Measurements from ENCODE around the gene TBC1D16.
"Not testable (repeated sequence)": the region's sequence is repeated elsewhere in the genome, so short reads cannot be mapped to it uniquely, and the experiment has no call there.

TBC1D16 gene

GRCh38 chr17:79909121-79909520 is 126.6 kb downstream of the TBC1D16 start:
- no peak for DNase-seq

GRCh38 chr17:79907850-79908249 is 127.8 kb downstream of the TBC1D16 start:
- DNase-seq = no peak

- DNase-seq = no peak
Observed at GRCh38 chr17:79907217-79907715, 128.4 kb downstream of the TBC1D16 start.

DNA sequence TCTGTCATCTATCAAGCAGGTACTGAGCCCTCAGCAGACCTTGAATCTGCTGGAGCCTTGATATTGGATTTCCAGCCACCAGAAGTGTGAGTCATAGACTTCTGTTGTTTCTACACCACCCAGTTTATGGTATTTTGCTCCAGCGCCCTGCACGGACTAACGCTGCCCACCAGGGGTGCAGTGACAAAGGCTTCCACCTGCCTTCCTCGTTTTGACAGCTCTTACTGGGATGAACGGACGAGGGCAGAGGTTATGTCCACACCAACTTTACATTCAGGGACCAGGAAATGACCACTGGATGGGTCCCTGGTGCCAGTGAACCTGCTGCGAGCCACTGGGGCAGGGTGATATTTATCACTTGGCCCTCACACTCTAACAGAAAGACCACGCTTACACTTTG is 129.8 kb downstream of the TBC1D16 start:
- DNase-seq = no peak

GRCh38 chr17:79904865-79905264 is 130.8 kb downstream of the TBC1D16 start:
- no peak for DNase-seq

- no peak for DNase-seq
Observed at GRCh38 chr17:79902146-79902791, 133.4 kb downstream of the TBC1D16 start.

DNA sequence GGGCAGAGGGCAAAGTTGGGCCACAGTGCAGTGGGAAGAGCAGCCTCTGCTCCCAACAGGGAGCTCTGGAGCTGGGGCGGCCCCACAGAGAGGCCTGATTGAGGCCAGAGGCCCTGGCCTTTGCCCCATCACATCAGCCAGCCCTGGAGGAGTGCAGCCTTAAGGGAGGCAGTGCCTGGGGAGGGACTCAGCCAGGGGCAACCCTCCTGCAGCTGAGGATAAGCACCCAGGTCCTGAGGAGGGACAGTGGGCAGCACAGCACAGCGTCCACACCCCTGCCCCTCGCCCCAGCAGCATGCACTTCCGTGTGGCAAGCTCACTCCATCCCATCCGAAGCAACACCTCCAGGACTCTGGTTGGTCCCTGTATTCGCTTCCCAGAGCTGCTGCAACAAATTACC is 134.5 kb downstream of the TBC1D16 start:
- no peak for DNase-seq

DNA sequence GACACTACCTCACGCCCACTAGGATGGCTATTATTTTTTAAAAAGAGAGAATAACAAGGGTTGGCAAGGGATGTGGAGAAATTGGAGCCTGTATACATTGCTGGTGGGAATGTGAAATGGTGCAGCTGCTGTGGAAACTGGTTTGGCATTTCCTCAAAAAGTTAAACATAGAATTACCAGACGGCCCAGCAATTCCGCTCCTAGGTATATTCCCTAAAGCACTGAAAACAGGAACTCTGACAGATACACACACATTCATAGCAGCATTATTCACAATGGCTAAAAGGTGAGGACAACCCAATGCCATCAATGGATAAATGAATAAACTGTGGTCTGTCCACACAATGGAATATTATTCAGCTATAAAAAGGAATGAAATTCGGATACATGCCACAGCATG is 136.1 kb downstream of the TBC1D16 start:
- DNase-seq = no peak

DNA sequence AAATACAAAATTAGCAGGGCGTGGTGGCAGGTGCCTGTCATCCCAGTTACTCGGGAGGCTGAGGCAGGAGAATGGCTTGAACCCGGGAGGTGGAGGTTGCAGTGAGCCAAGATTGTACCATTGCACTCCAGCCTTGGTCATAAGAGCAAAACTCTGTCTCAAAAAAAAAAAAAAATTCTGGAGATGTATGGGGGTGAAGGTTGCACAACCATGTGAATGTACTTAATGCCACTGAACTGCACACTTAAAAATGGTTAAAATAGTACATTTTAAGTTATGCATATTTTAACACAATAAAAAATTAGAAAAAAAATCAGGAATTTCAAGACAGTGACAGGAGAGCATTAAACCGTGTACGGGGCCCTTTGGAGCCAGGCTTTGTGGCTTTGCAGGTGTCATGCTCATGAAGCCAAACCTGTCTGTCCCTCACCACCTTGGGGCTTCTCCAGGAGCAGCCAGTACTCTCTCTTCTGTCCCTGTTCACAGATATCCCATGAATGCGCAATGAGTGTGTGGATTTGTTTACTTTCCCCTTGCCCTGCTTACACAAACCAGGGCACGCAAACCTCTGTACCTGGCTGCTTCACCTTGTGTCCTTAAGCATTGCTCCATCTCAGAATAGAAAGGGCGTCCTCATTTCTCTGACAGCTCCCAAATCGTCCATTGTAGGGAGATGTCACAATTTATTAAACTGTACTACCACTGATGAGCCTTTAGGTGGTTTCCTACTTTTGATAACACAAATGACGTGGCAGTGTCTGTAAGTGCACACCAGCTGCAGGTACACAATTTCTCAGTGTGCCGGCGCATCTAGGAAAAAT is 138.2 kb downstream of the TBC1D16 start:
- no peak for DNase-seq

- not testable (repeated sequence) for DNase-seq
Observed at GRCh38 chr17:79893457-79893856, 142.2 kb downstream of the TBC1D16 start.

DNA sequence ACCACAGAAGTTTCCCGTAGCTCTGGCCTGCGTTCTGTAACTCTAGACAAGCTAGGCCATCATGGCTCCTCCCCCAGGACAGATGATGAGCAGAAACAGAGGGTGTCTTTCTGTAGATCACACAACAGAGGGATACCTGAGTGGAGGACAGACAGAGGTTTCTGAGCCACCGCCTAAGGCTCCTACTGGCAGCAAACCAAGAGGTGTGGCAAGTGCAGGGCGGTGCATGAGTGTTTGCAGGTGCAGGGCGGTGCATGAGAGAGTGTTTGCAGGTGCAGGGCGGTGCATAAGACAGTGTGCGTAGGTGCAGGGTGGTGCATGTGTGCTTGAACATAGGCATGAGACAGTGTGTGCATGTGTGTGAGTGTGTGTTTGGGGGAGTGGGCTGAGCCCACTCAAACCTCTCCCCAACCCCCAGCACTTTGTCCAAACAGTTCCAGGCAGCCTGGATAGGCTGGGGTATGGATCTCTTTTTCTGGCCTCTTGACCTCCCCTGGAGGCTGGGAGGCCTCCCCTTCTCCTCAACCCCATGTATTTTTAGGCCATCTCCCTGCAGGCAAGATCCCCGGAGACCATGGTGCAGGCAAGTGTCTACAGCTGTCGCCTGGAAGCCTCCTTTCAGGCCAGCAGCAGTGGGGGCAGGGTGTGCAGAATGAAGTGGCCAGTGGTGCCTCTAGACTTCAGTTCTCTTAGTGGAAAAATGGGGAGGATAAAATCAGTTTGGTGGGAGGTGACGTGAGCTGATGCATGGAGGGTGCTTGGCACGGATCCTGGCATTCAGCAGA is 143.0 kb downstream of the TBC1D16 start:
- DNase-seq = no peak

- DNase-seq = no peak
Observed at GRCh38 chr17:79891113-79891730, 144.4 kb downstream of the TBC1D16 start.

DNA sequence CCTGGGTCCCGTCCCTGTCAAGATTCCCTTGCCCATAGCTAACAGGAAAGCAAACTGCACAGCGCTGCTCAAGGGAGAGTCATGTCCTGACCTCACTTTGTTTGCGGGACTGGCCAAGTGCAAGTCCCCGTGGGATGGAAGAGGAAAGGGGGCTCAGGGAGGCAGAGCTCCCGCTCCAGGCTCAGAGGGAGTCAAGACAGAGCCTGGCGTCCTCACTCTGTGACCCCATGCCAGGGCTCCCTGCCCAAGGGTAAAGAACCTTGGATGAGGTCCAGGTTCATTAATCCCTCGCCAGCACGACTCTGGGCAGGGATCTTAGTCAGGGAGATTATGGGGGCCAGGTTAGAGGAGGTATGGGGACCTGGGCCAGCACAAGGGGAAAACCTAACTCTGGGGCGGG is 145.0 kb downstream of the TBC1D16 start:
- DNase-seq = no peak

DNA sequence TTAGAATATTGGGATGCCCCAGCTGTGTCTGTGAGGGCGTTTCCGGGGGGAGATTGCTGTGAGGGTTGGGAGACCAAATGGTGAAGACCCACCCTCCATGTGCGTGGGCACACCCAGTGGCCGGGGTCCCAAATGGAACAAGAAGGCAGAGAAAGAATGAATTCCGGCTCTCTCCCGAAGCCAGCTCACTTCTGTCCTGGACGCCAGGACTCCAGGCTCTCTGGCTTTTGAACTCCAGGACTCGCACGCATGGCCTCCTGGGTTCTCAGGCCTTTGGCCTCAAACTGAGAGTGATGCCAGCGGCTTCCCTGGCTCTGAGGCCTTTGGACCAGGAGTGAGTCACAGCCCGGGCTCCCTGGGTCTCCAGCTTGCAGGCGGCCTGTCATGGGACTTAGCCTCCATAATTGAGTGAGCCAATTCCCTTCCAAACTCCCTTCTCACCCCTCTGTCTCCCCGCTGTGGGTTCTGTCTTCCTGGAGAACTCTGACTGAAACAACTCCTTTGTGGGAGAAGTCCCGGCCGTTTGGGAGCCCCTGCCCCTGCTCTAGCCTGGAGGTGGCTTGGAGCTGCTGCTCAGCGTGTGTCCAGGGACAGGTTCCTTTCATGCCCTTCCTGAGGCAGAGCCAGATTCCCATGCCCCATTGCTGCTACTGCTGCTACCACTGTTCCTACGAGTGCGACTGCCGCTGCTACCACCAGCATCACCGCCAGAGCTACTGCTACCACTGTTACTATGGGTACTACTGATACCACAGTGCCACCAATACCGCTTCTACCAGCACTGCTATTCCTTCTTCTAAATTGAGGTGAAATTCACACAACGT is 146.6 kb downstream of the TBC1D16 start:
- no peak for DNase-seq

DNA sequence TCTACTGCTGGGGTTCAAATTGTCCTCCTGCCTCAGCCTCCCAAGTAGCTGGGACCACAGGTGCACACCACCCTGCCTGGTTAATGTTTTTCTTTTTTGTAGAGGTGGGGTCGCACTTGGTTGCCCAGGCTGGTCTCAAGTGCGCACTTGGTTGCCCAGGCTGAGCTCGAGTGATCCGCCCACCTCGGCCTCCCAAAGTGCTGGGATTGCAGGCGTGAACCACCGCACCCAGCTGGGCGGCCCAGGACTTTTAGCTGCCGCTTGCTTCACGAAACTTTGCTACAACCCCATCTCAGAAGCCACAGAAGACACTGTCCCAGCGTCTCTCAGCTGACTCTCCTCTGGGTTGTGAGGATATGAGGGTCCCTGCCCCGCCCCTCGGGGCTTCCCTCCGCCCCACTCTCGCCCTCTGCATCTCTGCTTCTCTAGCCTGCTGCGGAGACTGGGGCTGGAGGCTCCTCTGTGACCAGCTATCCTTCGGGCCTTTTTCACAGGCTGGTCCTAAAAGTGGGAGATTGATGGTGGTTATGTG is 147.6 kb downstream of the TBC1D16 start:
- DNase-seq = no peak

GRCh38 chr17:79887451-79887991 is 148.2 kb downstream of the TBC1D16 start:
- no peak for DNase-seq

DNA sequence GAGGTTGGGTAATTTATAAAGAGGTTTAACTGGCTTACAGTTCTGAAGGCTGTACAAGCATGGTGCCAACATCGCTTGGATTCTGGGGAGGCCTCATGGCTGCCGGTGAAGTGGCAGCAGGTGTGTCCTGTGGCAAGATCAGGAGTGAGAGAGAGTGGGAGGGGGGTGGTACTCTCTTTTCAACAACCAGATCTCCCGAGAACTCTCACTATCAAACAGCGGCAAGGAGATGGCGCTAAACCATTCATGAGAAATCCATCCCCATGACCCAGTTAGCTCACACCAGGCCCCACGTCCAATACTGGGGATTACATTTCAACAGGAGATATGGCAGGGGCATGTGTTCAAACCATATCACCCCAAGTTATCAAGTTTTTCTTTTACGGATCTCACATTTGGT is 152.5 kb downstream of the TBC1D16 start:
- DNase-seq = no peak
